MG63 (cell line): ENCODE measurements around the gene DGKB. TPM values are rescaled to one million over a fixed set of nuclear protein-coding genes. Genes with fewer than 3 reads are reported as not detected.

Experiments used
- DNase-seq: peaks from one replicate; pipeline ENCODE4 v3.0.0-alpha.2; 2020
- H3K27me3 ChIP-seq: fragments of 250-450 bp; sonication (Bioruptor Pico); 2 replicates; pipeline ENCODE4 v1.5.1; 2020; ENCODE audit warnings: mild to moderate bottlenecking, moderate library complexity
- H3K36me3 ChIP-seq: fragments of 250-450 bp; sonication (Bioruptor Pico); 2 replicates; pipeline ENCODE4 v1.5.1; 2020; ENCODE audit warnings: mild to moderate bottlenecking, moderate library complexity
- H3K4me3 ChIP-seq: fragments of 250-450 bp; sonication (Bioruptor Pico); 2 replicates; pipeline ENCODE4 v1.5.1; 2020; ENCODE audit warnings: mild to moderate bottlenecking, moderate library complexity
- H3K9me3 ChIP-seq: fragments of 250-450 bp; sonication (Bioruptor Pico); 2 replicates; pipeline ENCODE4 v1.5.1; 2020; ENCODE audit warnings: mild to moderate bottlenecking, moderate library complexity
- total RNA-seq: library from RNA; depleted of rRNA; stranded (reverse); fragments of >200 nt; shearing (Covaris generic); gene quantifications from 2 replicates; pipeline ENCODE4 v1.2.3, GENCODE V29; 2014; ENCODE audit warnings: low replicate concordance

The DGKB gene
- total RNA-seq, 1 experiment from 2014 or later = not detected

DNA sequence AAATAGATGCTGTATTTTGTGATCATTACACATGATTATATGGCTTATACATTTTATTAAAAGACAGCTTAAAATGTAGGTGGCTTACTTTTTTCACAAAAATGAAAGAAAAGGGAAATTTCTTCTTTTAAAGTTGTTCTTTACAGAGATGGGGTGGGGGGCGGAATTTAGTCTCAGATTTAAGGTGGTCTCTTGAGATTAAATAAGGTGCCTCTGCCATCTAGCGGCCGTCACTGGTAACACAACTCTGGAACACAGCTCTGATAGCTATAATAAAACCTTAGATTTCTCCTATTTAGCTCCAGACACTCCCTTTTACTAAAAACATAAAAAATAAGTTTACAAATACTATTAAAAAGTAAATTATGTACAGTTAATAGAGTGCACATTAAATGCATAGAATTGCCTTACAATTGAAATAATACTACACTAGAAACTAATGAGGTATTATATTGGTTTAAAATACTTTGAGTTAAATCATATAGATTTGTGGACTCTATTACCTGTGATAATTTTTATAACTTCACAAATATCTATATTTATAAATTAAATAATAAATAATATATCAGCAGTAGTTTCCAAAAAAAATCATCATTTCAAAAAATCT, 210.9 kb downstream of the DGKB start:
- no peaks in the 10 kb centered on the region for H3K27me3 ChIP-seq
- no peaks in the 10 kb centered on the region for H3K36me3 ChIP-seq
- peak; percentile 3 for DNase-seq
- no peak overlapping the region for H3K4me3 ChIP-seq
- H3K9me3 ChIP-seq = no peaks in the 10 kb centered on the region

GRCh38 chr7:14691034-14691433, 211.5 kb downstream of the DGKB start:
- Histone ChIP-seq H3K4me3 (no peak overlapping the region), H3K27me3 (no peaks in the 10 kb centered on the region), H3K9me3 (no peaks in the 10 kb centered on the region), H3K36me3 (no peaks in the 10 kb centered on the region)
- DNase-seq = no peak

- H3K27me3 ChIP-seq = no peaks in the 10 kb centered on the region
- no peak for DNase-seq
- H3K36me3 ChIP-seq = no peaks in the 10 kb centered on the region
- no peak overlapping the region for H3K4me3 ChIP-seq
- no peaks in the 10 kb centered on the region for H3K9me3 ChIP-seq
Observed at GRCh38 chr7:14690486-14690885, 212.1 kb downstream of the DGKB start.

DNA sequence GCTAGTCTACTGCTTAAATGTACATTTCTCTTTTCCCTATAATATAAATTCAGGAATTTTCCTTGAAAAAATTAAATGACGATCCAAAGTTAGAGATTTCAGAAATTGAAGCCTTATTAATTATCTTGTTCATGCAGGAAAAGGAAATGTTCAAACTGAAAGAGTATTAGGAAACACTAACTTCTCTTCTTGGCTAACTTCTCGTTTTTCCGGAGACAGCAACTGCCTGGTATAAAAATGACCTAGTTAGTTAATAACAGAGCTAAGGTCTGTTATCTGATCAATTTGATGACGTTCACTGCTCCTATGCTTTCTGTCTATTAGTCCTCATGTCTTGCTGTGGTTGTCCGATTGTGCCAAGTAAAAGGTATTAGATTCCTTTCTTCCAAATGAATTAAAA, 212.5 kb downstream of the DGKB start:
- Histone ChIP-seq H3K9me3 (no peaks in the 10 kb centered on the region), H3K36me3 (no peaks in the 10 kb centered on the region), H3K4me3 (no peak overlapping the region), H3K27me3 (no peaks in the 10 kb centered on the region)
- DNase-seq = no peak

DNA sequence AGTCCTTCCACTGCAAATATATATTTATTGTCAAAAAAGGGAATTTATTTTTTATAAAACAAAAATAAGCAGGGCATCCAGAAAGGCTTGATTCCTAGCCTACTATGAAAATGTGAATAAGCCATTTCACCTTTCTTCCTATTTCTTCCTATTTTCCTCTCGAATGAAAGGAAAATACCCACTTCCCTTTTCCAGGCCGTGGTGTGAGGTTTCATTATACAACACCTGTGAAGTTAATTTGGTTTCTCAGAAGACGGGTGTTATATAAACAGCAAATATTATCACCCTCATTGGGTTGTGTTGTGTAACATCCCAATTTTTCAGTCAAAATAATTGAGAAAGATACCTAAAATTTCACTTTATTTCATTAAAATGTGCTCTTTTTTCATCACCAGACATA, 214.3 kb downstream of the DGKB start:
- Histone ChIP-seq H3K9me3 (no peaks in the 10 kb centered on the region), H3K4me3 (no peak overlapping the region), H3K36me3 (no peaks in the 10 kb centered on the region), H3K27me3 (no peaks in the 10 kb centered on the region)
- no peak for DNase-seq

DNA sequence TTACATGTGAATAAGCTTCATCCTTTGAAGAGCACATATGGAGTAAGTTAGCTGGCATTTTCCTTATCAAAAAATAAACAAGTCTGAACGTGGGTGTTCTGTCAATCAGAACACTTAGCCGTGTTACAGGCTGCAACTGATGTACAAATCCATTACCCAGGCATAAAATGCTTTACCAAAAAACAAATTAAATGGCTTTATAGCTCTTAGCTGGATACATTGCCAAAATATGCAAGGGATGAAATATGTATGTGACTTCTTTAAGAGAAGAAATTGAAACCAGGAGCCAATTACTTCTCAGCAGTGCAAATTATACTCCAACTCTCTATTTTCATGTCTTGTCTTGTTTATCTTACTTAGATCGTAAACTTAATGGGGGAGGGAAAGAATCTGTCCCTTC, 214.8 kb downstream of the DGKB start:
- no peak for DNase-seq
- H3K4me3 ChIP-seq = no peak overlapping the region
- no peaks in the 10 kb centered on the region for H3K36me3 ChIP-seq
- H3K27me3 ChIP-seq = no peaks in the 10 kb centered on the region
- H3K9me3 ChIP-seq = no peaks in the 10 kb centered on the region

DNA sequence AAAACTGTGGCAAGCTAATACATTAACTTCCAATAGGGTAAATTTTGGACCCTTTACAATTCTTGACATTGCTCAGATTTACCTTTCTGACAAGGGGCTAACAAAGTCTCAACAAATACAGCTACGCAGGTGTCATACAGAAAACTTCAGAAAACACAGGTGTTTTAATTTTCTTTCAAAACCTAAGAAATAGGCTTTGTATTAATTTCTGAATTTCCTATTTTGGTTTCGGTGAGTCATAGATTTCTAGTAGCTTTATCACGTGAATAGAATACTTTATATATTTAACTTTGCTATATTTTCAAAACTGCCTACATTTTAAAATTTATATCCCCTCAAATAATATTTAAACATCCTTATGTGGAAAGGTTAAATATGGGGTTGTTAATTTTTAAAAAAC, 215.3 kb downstream of the DGKB start:
- Histone ChIP-seq H3K27me3 (no peaks in the 10 kb centered on the region), H3K36me3 (no peaks in the 10 kb centered on the region), H3K9me3 (no peaks in the 10 kb centered on the region), H3K4me3 (no peak overlapping the region)
- DNase-seq = no peak

- Histone ChIP-seq H3K9me3 (no peaks in the 10 kb centered on the region), H3K27me3 (no peaks in the 10 kb centered on the region), H3K36me3 (no peaks in the 10 kb centered on the region), H3K4me3 (no peak overlapping the region)
- no peak for DNase-seq
Observed at GRCh38 chr7:14685167-14685566, 217.4 kb downstream of the DGKB start.

GRCh38 chr7:14682910-14683465, 219.6 kb downstream of the DGKB start:
- H3K36me3 ChIP-seq = no peaks in the 10 kb centered on the region
- H3K27me3 ChIP-seq = no peaks in the 10 kb centered on the region
- no peaks in the 10 kb centered on the region for H3K9me3 ChIP-seq
- DNase-seq = no peak
- H3K4me3 ChIP-seq = no peak overlapping the region

DNA sequence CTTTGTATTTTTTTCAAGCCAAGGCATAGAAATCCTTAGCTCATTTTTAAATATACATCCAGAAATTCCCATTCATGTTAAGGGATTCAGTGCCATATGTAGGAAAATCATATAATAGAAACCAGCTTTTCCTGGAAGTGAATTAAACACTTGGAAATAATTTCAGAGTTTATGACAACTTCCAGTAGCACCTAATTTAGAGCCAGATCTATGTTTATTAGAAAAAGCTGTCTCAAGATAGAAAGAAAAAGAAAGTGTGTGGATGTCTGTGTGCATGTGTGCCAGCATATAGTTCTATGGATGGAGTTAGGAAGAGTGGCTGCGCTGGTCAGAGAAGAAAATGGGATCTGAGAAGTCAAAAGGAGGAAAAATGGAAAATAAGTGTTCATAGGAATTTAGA, 225.7 kb downstream of the DGKB start:
- H3K4me3 ChIP-seq = no peak overlapping the region
- DNase-seq = no peak
- H3K36me3 ChIP-seq = no peaks in the 10 kb centered on the region
- no peaks in the 10 kb centered on the region for H3K9me3 ChIP-seq
- no peaks in the 10 kb centered on the region for H3K27me3 ChIP-seq

GRCh38 chr7:14673202-14673601, 229.3 kb downstream of the DGKB start:
- no peaks in the 10 kb centered on the region for H3K9me3 ChIP-seq
- no peaks in the 10 kb centered on the region for H3K27me3 ChIP-seq
- no peaks in the 10 kb centered on the region for H3K36me3 ChIP-seq
- no peak overlapping the region for H3K4me3 ChIP-seq
- DNase-seq = no peak

- Histone ChIP-seq H3K27me3 (no peaks in the 10 kb centered on the region), H3K4me3 (no peak overlapping the region), H3K36me3 (no peaks in the 10 kb centered on the region), H3K9me3 (no peaks in the 10 kb centered on the region)
- no peak for DNase-seq
Observed at GRCh38 chr7:14666913-14667312, 235.6 kb downstream of the DGKB start.

- no peak for DNase-seq
- H3K27me3 ChIP-seq = no peaks in the 10 kb centered on the region
- H3K4me3 ChIP-seq = no peak overlapping the region
- no peaks in the 10 kb centered on the region for H3K36me3 ChIP-seq
- H3K9me3 ChIP-seq = no peaks in the 10 kb centered on the region
Observed at GRCh38 chr7:14666304-14666703, 236.2 kb downstream of the DGKB start.

- no peak for DNase-seq
- no peaks in the 10 kb centered on the region for H3K27me3 ChIP-seq
- H3K9me3 ChIP-seq = peaks cover 9% of the 10 kb centered on the region; the same call in 1 of the 2 replicates
- H3K4me3 ChIP-seq = no peak overlapping the region
- no peaks in the 10 kb centered on the region for H3K36me3 ChIP-seq
Observed at GRCh38 chr7:14639801-14640200, 262.8 kb downstream of the DGKB start.

DNA sequence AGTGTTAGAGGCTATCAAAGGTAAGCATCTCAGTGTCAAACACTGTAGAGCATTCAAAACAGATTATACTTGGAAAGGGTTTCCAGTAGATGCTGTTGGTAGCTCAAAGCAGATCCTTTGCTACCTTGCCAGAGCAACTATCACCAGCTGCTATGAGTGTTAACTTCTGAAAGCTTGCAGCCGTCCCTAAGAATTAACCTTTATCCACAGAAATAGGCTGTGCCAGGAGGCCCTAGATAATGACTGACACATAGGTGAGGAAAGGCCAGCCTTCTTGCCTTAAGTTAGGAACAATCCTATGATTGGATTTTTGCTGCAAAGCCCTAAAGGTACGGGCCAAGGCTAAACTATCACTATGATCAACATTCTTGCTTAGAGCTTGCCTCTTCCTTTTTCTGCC, 263.2 kb downstream of the DGKB start:
- Histone ChIP-seq H3K9me3 (peaks cover 4% of the 10 kb centered on the region; the same call in 1 of the 2 replicates), H3K4me3 (no peak overlapping the region), H3K27me3 (no peaks in the 10 kb centered on the region), H3K36me3 (no peaks in the 10 kb centered on the region)
- DNase-seq = no peak

- DNase-seq = no peak
- H3K27me3 ChIP-seq = no peaks in the 10 kb centered on the region
- H3K4me3 ChIP-seq = no peak overlapping the region
- 0 out of 2 replicates have a peak, but pooled peaks cover 2% of the 10 kb centered on the region for H3K9me3 ChIP-seq
- H3K36me3 ChIP-seq = no peaks in the 10 kb centered on the region
Observed at GRCh38 chr7:14637968-14638367, 264.6 kb downstream of the DGKB start.

GRCh38 chr7:14635955-14636354, 266.6 kb downstream of the DGKB start:
- no peaks in the 10 kb centered on the region for H3K36me3 ChIP-seq
- DNase-seq = no peak
- no peaks in the 10 kb centered on the region for H3K27me3 ChIP-seq
- no peaks in the 10 kb centered on the region for H3K9me3 ChIP-seq
- H3K4me3 ChIP-seq = no peak overlapping the region

DNA sequence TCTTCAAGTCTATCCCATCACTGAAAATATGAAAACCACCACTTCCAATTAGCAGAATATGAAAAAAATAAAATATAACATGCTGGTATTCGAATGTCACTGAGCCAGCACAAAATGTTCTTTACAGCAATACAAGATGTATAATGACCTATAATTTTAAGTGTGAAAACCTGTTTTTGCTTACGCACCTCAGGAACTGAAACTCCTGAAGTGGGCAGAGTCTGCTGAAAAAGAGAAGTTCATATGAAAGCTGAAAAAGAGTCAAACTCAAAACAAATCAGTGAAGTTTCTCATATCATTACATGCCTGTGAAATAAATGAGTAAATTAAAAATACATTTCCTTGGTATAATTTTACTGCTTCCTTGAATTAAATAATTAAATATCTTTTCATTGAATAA, 272.5 kb downstream of the DGKB start:
- H3K27me3 ChIP-seq = no peaks in the 10 kb centered on the region
- no peaks in the 10 kb centered on the region for H3K36me3 ChIP-seq

More for the DNA sequence above, 272.5 kb downstream of the DGKB start:
- Histone ChIP-seq H3K4me3 (no peak overlapping the region), H3K9me3 (no peaks in the 10 kb centered on the region)
- DNase-seq = no peak
